ENCODE data around the gene PPIA. TPM values are rescaled to one million over a fixed set of nuclear protein-coding genes. Genes with fewer than 3 reads are reported as not detected.
"Not testable (repeated sequence)": the region's sequence is repeated elsewhere in the genome, so short reads cannot be mapped to it uniquely, and the experiment has no call there.

Gene PPIA
- total and polyA plus RNA-seq, 4 donors: 729 to 2,385 (median 1,269) TPM

DNA sequence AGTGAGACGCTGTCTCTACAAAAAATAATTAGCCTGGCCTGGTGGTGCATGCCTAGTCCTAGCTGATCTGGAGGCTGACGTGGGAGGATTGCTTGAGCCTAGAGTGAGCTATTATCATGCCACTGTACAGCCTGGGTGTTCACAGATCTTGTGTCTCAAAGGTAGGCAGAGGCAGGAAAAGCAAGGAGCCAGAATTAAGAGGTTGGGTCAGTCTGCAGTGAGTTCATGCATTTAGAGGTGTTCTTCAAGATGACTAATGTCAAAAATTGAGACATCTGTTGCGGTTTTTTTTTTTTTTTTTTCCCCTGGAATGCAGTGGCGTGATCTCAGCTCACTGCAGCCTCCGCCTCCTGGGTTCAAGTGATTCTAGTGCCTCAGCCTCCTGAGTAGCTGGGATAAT, 5.4 kb downstream of the PPIA start:
- Histone ChIP-seq H3K9me3 (ENCODE audit: control insufficient read depth, low read length) (no peaks in the 10 kb centered on the region), H3K27ac (ENCODE audit: low read depth in 1 of 2, low read length in 2 of 2) (no peak overlapping the region), H3K36me3 (ENCODE audit: control insufficient read depth in 1 of 2, insufficient read depth in 2 of 2, low read length in 1 of 2) (peaks cover 14 to 17% of the 10 kb centered on the region in 2 donors), H3K27me3 (ENCODE audit: control insufficient read depth in 1 of 2, insufficient read depth in 2 of 2, low read length in 1 of 2) (no peaks in the 10 kb centered on the region), H3K4me3 (ENCODE audit: low read length in 2 of 2) (no peak overlapping the region), H3K4me1 (ENCODE audit: control insufficient read depth in 1 of 2, insufficient read depth in 2 of 2, low read length in 2 of 2) (peaks cover 0 to 4% of the 10 kb centered on the region in 2 donors)
- 81 to 82% methylated on average over 5 of the region's 5 CpGs for WGBS, 2 donors
- intact Hi-C loops (cut with DNase I): loop anchor here in 1 of 2 donors (5.0 kb wide), 1 partner anchor 35 kb away; no protein-coding TSS in a partner anchor
- ATAC-seq (ENCODE audit: low FRiP score): no peak
- no peak for DNase-seq

DNA sequence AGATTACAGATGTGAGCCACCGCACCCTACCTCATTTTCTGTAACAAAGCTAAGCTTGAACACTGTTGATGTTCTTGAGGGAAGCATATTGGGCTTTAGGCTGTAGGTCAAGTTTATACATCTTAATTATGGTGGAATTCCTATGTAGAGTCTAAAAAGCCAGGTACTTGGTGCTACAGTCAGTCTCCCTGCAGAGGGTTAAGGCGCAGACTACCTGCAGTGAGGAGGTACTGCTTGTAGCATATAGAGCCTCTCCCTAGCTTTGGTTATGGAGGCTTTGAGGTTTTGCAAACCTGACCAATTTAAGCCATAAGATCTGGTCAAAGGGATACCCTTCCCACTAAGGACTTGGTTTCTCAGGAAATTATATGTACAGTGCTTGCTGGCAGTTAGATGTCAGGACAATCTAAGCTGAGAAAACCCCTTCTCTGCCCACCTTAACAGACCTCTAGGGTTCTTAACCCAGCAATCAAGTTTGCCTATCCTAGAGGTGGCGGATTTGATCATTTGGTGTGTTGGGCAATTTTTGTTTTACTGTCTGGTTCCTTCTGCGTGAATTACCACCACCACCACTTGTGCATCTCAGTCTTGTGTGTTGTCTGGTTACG, 6.0 kb downstream of the PPIA start:
- DNase-seq (no peak), ATAC-seq (ENCODE audit: low FRiP score) (no peak)
- no peak overlapping the region for H3K4me3 ChIP-seq (ENCODE audit: low read length in 2 of 2)
- H3K27ac ChIP-seq (ENCODE audit: low read depth in 1 of 2, low read length in 2 of 2): no peak overlapping the region
- peaks cover 0 to 4% of the 10 kb centered on the region in 2 donors for H3K4me1 ChIP-seq (ENCODE audit: control insufficient read depth in 1 of 2, insufficient read depth in 2 of 2, low read length in 2 of 2)
- WGBS, 2 donors: 92 to 93% methylated on average over 5 of the region's 5 CpGs
- intact Hi-C loops (cut with DNase I): loop anchor here in 1 of 2 donors (5.0 kb wide), 1 partner anchor 35 kb away; no protein-coding TSS in a partner anchor
- H3K9me3 ChIP-seq (ENCODE audit: control insufficient read depth, low read length): no peaks in the 10 kb centered on the region
- H3K36me3 ChIP-seq (ENCODE audit: control insufficient read depth in 1 of 2, insufficient read depth in 2 of 2, low read length in 1 of 2): peaks cover 14 to 17% of the 10 kb centered on the region in 2 donors
- H3K27me3 ChIP-seq (ENCODE audit: control insufficient read depth in 1 of 2, insufficient read depth in 2 of 2, low read length in 1 of 2): no peaks in the 10 kb centered on the region

DNA sequence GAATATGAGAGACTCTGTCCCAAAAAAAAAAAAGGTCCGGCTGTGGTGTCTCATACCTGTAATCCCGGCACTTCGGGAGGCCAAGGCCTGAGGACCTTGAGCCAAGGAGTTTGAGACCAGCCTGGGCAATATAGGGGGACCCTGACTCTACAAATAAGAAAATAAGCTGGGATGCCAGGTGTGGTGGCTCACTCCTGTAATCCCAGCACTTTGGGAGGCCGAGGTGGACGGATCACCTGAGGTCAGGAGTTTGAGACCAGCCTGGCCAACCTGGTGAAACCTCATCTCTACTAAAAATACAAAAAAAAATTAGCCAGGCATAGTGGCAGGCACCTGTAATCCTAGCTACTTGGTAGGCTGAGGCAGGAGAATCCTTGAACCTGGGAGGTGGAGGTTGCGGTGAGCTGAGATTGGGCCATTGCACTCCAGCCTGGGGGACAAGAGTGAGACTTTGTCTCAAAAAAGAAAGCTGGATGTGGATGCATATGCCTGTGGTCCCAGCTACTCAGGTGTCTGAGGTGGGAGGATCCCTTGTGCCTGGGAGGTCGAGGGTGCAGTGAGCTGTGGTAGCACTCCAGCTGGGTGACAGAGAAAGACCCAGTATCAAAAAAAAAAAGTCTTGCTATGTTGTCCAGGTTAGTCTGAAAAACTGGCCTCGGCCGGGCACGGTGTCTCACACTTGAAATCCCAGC, 7.5 kb downstream of the PPIA start:
- not testable (repeated sequence) for H3K4me1 ChIP-seq (ENCODE audit: control insufficient read depth in 1 of 2, insufficient read depth in 2 of 2, low read length in 2 of 2); H3K27me3 ChIP-seq (ENCODE audit: control insufficient read depth in 1 of 2, insufficient read depth in 2 of 2, low read length in 1 of 2); H3K9me3 ChIP-seq (ENCODE audit: control insufficient read depth, low read length); ATAC-seq (ENCODE audit: low FRiP score); DNase-seq; H3K4me3 ChIP-seq (ENCODE audit: low read length in 2 of 2); H3K27ac ChIP-seq (ENCODE audit: low read depth in 1 of 2, low read length in 2 of 2)
- intact Hi-C loops (cut with DNase I): loop anchor here in 1 of 2 donors (5.0 kb wide), 1 partner anchor 33 kb away; no protein-coding TSS in a partner anchor
- 91 to 94% methylated on average over 10 of the region's 10 CpGs for WGBS, 2 donors
- peaks cover 14 to 19% of the 10 kb centered on the region in 2 donors for H3K36me3 ChIP-seq (ENCODE audit: control insufficient read depth in 1 of 2, insufficient read depth in 2 of 2, low read length in 1 of 2)

- peaks cover 10 to 19% of the 10 kb centered on the region in 2 donors for H3K36me3 ChIP-seq (ENCODE audit: control insufficient read depth in 1 of 2, insufficient read depth in 2 of 2, low read length in 1 of 2)
- 92 to 96% methylated on average over 5 of the region's 5 CpGs for WGBS, 2 donors
- DNase-seq: no peak
- intact Hi-C loops (cut with DNase I): no loop called here
- no peak overlapping the region for H3K4me3 ChIP-seq (ENCODE audit: low read length in 2 of 2)
- H3K27ac ChIP-seq (ENCODE audit: low read depth in 1 of 2, low read length in 2 of 2): no peak overlapping the region
- H3K27me3 ChIP-seq (ENCODE audit: control insufficient read depth in 1 of 2, insufficient read depth in 2 of 2, low read length in 1 of 2): no peaks in the 10 kb centered on the region
- ATAC-seq (ENCODE audit: low FRiP score): no peak
- no peaks in the 10 kb centered on the region for H3K9me3 ChIP-seq (ENCODE audit: control insufficient read depth, low read length)
- no peaks in the 10 kb centered on the region for H3K4me1 ChIP-seq (ENCODE audit: control insufficient read depth in 1 of 2, insufficient read depth in 2 of 2, low read length in 2 of 2)
These were observed 9.5 kb downstream of the PPIA start for GRCh38 chr7:44805950-44806349.

- WGBS, 2 donors: 82 to 84% methylated on average over 4 of the region's 4 CpGs
- Histone ChIP-seq H3K4me1 (ENCODE audit: control insufficient read depth in 1 of 2, insufficient read depth in 2 of 2, low read length in 2 of 2) (no peaks in the 10 kb centered on the region), H3K27me3 (ENCODE audit: control insufficient read depth in 1 of 2, insufficient read depth in 2 of 2, low read length in 1 of 2) (no peaks in the 10 kb centered on the region), H3K4me3 (ENCODE audit: low read length in 2 of 2) (no peak overlapping the region), H3K27ac (ENCODE audit: low read depth in 1 of 2, low read length in 2 of 2) (no peak overlapping the region), H3K9me3 (ENCODE audit: control insufficient read depth, low read length) (no peaks in the 10 kb centered on the region), H3K36me3 (ENCODE audit: control insufficient read depth in 1 of 2, insufficient read depth in 2 of 2, low read length in 1 of 2) (peaks cover 0 to 2% of the 10 kb centered on the region in 2 donors)
- intact Hi-C loops (cut with DNase I): no loop called here
- DNase-seq (no peak), ATAC-seq (ENCODE audit: low FRiP score) (no peak)
These were observed 12.5 kb downstream of the PPIA start for GRCh38 chr7:44808914-44809393.

DNA sequence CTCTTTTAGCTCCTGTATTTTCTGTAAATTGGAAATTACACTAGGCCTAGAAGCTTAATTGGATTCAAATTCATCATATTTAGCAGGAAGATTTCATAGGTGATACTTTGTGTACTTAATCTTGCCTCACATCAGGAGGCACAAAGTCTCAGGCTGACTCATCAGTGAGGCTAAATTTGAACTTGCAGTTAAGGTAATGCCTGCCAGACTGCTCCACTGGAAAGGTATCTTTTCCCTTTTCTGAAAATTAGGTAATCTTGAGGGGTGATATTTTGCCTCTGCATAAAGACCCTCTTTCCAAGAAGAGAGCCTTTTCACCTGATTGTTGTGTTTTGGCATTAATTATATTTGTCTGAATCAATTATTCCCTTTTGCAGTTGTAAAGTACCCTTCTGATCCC, 14.6 kb downstream of the PPIA start:
- H3K4me3 ChIP-seq (ENCODE audit: low read length in 2 of 2): no peak overlapping the region
- no peak overlapping the region for H3K27ac ChIP-seq (ENCODE audit: low read depth in 1 of 2, low read length in 2 of 2)
- intact Hi-C loops (cut with DNase I): no loop called here
- ATAC-seq (ENCODE audit: low FRiP score) (no peak), DNase-seq (no peak)
- no peaks in the 10 kb centered on the region for H3K27me3 ChIP-seq (ENCODE audit: control insufficient read depth in 1 of 2, insufficient read depth in 2 of 2, low read length in 1 of 2)
- H3K36me3 ChIP-seq (ENCODE audit: control insufficient read depth in 1 of 2, insufficient read depth in 2 of 2, low read length in 1 of 2): peaks cover 0 to 2% of the 10 kb centered on the region in 2 donors
- H3K9me3 ChIP-seq (ENCODE audit: control insufficient read depth, low read length): no peaks in the 10 kb centered on the region
- H3K4me1 ChIP-seq (ENCODE audit: control insufficient read depth in 1 of 2, insufficient read depth in 2 of 2, low read length in 2 of 2): no peaks in the 10 kb centered on the region

DNA sequence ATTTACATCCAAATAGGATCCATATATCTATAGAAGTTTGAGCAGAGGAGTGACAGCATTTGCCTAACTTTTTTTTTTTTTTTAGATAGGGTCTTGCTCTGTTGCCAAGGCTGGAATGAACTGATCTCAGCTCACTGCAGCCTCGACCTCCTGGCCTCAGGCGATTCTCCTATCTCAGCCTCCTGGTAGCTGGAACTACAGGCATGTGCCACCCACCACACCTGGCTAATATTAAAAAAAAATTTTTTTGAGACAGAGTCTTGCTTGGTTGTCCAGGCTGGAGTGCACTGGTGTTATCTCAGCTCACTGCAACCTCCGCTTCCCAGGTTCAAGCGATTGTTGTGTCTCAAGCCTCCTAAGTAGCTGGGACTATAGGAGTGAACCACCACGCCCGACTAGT, 15.1 kb downstream of the PPIA start:
- no peak overlapping the region for H3K4me3 ChIP-seq (ENCODE audit: low read length in 2 of 2)
- intact Hi-C loops (cut with DNase I): no loop called here
- H3K4me1 ChIP-seq (ENCODE audit: control insufficient read depth in 1 of 2, insufficient read depth in 2 of 2, low read length in 2 of 2): no peaks in the 10 kb centered on the region
- H3K36me3 ChIP-seq (ENCODE audit: control insufficient read depth in 1 of 2, insufficient read depth in 2 of 2, low read length in 1 of 2): peaks cover 0 to 2% of the 10 kb centered on the region in 2 donors
- H3K9me3 ChIP-seq (ENCODE audit: control insufficient read depth, low read length): no peaks in the 10 kb centered on the region
- DNase-seq: no peak
- no peak for ATAC-seq (ENCODE audit: low FRiP score)
- no peak overlapping the region for H3K27ac ChIP-seq (ENCODE audit: low read depth in 1 of 2, low read length in 2 of 2)
- no peaks in the 10 kb centered on the region for H3K27me3 ChIP-seq (ENCODE audit: control insufficient read depth in 1 of 2, insufficient read depth in 2 of 2, low read length in 1 of 2)
- WGBS, 2 donors: 97 to 98% methylated on average over 6 of the region's 6 CpGs

GRCh38 chr7:44814919-44815318, 18.4 kb downstream of the PPIA start:
- H3K36me3 ChIP-seq (ENCODE audit: control insufficient read depth in 1 of 2, insufficient read depth in 2 of 2, low read length in 1 of 2): no peaks in the 10 kb centered on the region
- H3K4me1 ChIP-seq (ENCODE audit: control insufficient read depth in 1 of 2, insufficient read depth in 2 of 2, low read length in 2 of 2): no peaks in the 10 kb centered on the region
- ATAC-seq (ENCODE audit: low FRiP score) (no peak), DNase-seq (no peak)
- H3K4me3 ChIP-seq (ENCODE audit: low read length in 2 of 2): no peak overlapping the region
- H3K27ac ChIP-seq (ENCODE audit: low read depth in 1 of 2, low read length in 2 of 2): no peak overlapping the region
- intact Hi-C loops (cut with DNase I): no loop called here
- H3K9me3 ChIP-seq (ENCODE audit: control insufficient read depth, low read length): no peaks in the 10 kb centered on the region
- 84 to 93% methylated on average over 2 of the region's 2 CpGs for WGBS, 2 donors
- H3K27me3 ChIP-seq (ENCODE audit: control insufficient read depth in 1 of 2, insufficient read depth in 2 of 2, low read length in 1 of 2): no peaks in the 10 kb centered on the region

DNA sequence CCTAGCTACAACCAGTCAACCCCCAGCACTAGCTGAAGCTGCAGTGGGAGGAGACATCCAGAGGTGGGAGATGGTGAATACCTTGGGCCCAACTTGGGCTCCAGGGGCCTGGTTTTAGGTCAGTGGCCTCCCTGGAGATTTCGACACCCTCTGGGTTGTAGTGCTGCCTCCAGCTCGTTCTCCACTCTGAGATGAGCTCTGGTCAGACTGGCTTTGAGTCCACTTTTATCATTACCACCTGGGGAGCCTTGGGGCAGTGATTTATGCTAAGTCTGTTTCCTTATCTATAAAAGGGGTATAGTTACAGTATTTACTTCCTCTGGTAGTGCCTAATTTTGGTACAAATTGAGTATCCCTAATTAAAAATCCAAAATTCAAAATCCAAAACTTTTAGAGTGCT, 22.8 kb downstream of the PPIA start:
- 73 to 80% methylated on average over 2 of the region's 2 CpGs for WGBS, 2 donors
- H3K27ac ChIP-seq (ENCODE audit: low read depth in 1 of 2, low read length in 2 of 2): no peak overlapping the region
- no peak overlapping the region for H3K4me3 ChIP-seq (ENCODE audit: low read length in 2 of 2)
- no peaks in the 10 kb centered on the region for H3K4me1 ChIP-seq (ENCODE audit: control insufficient read depth in 1 of 2, insufficient read depth in 2 of 2, low read length in 2 of 2)
- intact Hi-C loops (cut with DNase I): no loop called here
- no peaks in the 10 kb centered on the region for H3K9me3 ChIP-seq (ENCODE audit: control insufficient read depth, low read length)
- DNase-seq: no peak
- no peak for ATAC-seq (ENCODE audit: low FRiP score)
- no peaks in the 10 kb centered on the region for H3K27me3 ChIP-seq (ENCODE audit: control insufficient read depth in 1 of 2, insufficient read depth in 2 of 2, low read length in 1 of 2)
- H3K36me3 ChIP-seq (ENCODE audit: control insufficient read depth in 1 of 2, insufficient read depth in 2 of 2, low read length in 1 of 2): no peaks in the 10 kb centered on the region
